OCI-LY7 (cell line): ENCODE measurements around the gene KIRREL3. TPM values are rescaled to one million over a fixed set of nuclear protein-coding genes. Genes with fewer than 3 reads are reported as not detected.
"Not testable (repeated sequence)": the region's sequence is repeated elsewhere in the genome, so short reads cannot be mapped to it uniquely, and the experiment has no call there.

Source experiments
- BruUV-seq: library from RNA; stranded (reverse); fragments of 400-500 nt; replicated peaks from 2 replicates; lab custom pipeline; 2021; lab: Mats Ljungman, UMichigan
- CTCF ChIA-PET: fragments of 300-600 bp; sonication (Branson Sonifier 250); formaldehyde crosslinking; loops from one replicate; lab custom pipeline; 2022; ENCODE audit warnings: antibody characterized with exemption; ENCODE audit not compliant: unreplicated experiment; lab: Charles Lee
- POLR2A ChIA-PET: fragments of 300-600 bp; sonication (Branson Sonifier 250); formaldehyde crosslinking; loops from one replicate; lab custom pipeline; 2022; ENCODE audit warnings: antibody characterized with exemption; lab: Charles Lee
- DNase-seq: peaks from one replicate; pipeline ENCODE4 v3.0.0-alpha.2; 2015; ENCODE audit warnings: low spot score
- H2AFZ ChIP-seq: fragments of 200-600 bp; sonication (generic), shearing (Covaris generic); 2 replicates; pipeline ENCODE4 v1.6.1; 2014; ENCODE audit warnings: mild to moderate bottlenecking, antibody characterized with exemption, low read length, moderate library complexity
- H3K27ac ChIP-seq: fragments of 200-600 bp; sonication (generic); 2 replicates; pipeline ENCODE4 v1.5.1; 2014; ENCODE audit warnings: mixed run types, low read depth, mild to moderate bottlenecking, moderate library complexity, low read length, inconsistent platforms; ENCODE audit not compliant: poor library complexity, severe bottlenecking
- H3K36me3 ChIP-seq: fragments of 200-600 bp; sonication (generic); 2 replicates; pipeline ENCODE4 v1.6.1; 2014; ENCODE audit warnings: mild to moderate bottlenecking, antibody characterized with exemption, low read length, moderate library complexity, mixed read lengths; ENCODE audit not compliant: insufficient read depth
- H3K4me1 ChIP-seq: fragments of 200-600 bp; sonication (generic); 2 replicates; pipeline ENCODE4 v1.5.1; 2014; ENCODE audit warnings: mild to moderate bottlenecking, low read length; ENCODE audit not compliant: insufficient read depth, poor library complexity, severe bottlenecking
- H3K4me2 ChIP-seq: fragments of 200-600 bp; sonication (generic); 2 replicates; pipeline ENCODE4 v1.6.1; 2014; ENCODE audit warnings: mild to moderate bottlenecking, low read length
- H3K4me3 ChIP-seq: fragments of 200-600 bp; sonication (generic); 2 replicates; pipeline ENCODE4 v1.5.1; 2014; ENCODE audit warnings: mild to moderate bottlenecking, low read depth, low read length; ENCODE audit not compliant: poor library complexity, severe bottlenecking
- H3K79me2 ChIP-seq: fragments of 200-600 bp; sonication (generic); 2 replicates; pipeline ENCODE4 v1.6.1; 2016; ENCODE audit warnings: low read depth, mild to moderate bottlenecking, low read length, moderate library complexity, mixed read lengths; ENCODE audit not compliant: insufficient read depth
- H3K9me2 ChIP-seq: fragments of 200-600 bp; sonication (generic); 2 replicates; pipeline ENCODE4 v1.6.1; 2016; ENCODE audit warnings: mild to moderate bottlenecking, low read length, mixed read lengths; ENCODE audit not compliant: insufficient read depth
- H3K9me3 ChIP-seq: fragments of 200-600 bp; sonication (generic); 2 replicates; pipeline ENCODE4 v1.6.1; 2014; ENCODE audit warnings: mild to moderate bottlenecking, mixed run types, low read length, mixed read lengths
- H4K20me1 ChIP-seq: fragments of 200-600 bp; sonication (generic); 2 replicates; pipeline ENCODE4 v1.6.1; 2014; ENCODE audit warnings: mild to moderate bottlenecking, antibody characterized with exemption, low read length, moderate library complexity, mixed read lengths; ENCODE audit not compliant: insufficient read depth
- EZH2phosphoT487 ChIP-seq: fragments of 200-600 bp; sonication (generic); IDR thresholded peaks from 2 replicates; pipeline ENCODE4 v1.6.1; 2018; ENCODE audit warnings: low read depth, borderline replicate concordance, mild to moderate bottlenecking, mixed run types, antibody characterized with exemption, low read length, moderate library complexity, mixed read lengths
- intact Hi-C: fragments of 100-400 bp; cut with micrococcal nuclease; formaldehyde crosslinking; loops from one replicate; pipeline ENCODE4 v1.10.0; 2022; ENCODE audit not compliant: unreplicated experiment
- total RNA-seq, 2 experiments: library from RNA; depleted of rRNA in 1 of 2; stranded (reverse); fragments of >200 nt in 1 of 2; shearing (Covaris generic) in 1 of 2; gene quantifications; 2 replicates each; pipeline ENCODE4 v1.2.3, GENCODE V29; 2014 to 2022
- TF ChIP-seq, protein P1 (sequence below): fragments of 200-600 bp; sonication (generic); conservative IDR thresholded peaks from 2 replicates; pipeline ENCODE4 v1.5.1; 2014; ENCODE audit warnings: mild to moderate bottlenecking, antibody characterized with exemption, low read length, moderate library complexity, mixed read lengths

KIRREL3 gene
- total RNA-seq, 2 experiments from 2014 or later, result not detected

DNA sequence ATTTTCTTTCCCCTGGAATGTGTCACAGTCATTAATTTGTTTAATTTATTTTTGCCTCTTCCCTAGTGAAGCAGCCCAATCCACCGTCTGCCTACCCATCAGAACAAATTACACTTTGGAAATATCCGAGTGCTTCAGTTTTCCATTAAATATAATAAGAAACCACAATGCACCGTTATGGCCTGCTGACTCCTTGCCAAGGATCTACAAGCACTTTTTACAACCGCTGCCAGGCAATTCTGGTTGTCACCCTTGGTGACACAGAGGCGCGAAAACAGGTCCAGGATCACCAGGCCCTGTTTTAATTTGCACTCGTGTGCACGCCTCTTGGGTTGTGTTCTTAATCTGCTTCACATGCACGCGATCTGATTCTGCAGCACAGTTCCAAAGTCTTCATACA, 43.9 kb downstream of the KIRREL3 start:
- ChIA-PET POLR2A (no interaction called here), CTCF (no interaction called here)
- no peak for DNase-seq
- H3K9me2 ChIP-seq, result no peaks in the 10 kb centered on the region
- no peak overlapping the region for H3K27ac ChIP-seq
- intact Hi-C loops, result no loop called here
- H3K4me1 ChIP-seq, result no peaks in the 10 kb centered on the region
- H3K79me2 ChIP-seq, result no peaks in the 10 kb centered on the region
- TF ChIP-seq EZH2phosphoT487, result no peak
- TF ChIP-seq, protein P1, sequence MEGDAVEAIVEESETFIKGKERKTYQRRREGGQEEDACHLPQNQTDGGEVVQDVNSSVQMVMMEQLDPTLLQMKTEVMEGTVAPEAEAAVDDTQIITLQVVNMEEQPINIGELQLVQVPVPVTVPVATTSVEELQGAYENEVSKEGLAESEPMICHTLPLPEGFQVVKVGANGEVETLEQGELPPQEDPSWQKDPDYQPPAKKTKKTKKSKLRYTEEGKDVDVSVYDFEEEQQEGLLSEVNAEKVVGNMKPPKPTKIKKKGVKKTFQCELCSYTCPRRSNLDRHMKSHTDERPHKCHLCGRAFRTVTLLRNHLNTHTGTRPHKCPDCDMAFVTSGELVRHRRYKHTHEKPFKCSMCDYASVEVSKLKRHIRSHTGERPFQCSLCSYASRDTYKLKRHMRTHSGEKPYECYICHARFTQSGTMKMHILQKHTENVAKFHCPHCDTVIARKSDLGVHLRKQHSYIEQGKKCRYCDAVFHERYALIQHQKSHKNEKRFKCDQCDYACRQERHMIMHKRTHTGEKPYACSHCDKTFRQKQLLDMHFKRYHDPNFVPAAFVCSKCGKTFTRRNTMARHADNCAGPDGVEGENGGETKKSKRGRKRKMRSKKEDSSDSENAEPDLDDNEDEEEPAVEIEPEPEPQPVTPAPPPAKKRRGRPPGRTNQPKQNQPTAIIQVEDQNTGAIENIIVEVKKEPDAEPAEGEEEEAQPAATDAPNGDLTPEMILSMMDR, result no peak
- BruUV-seq, result no TSS peak
- H4K20me1 ChIP-seq, result no peaks in the 10 kb centered on the region
- no peak overlapping the region for H3K4me2 ChIP-seq
- no peaks in the 10 kb centered on the region for H3K36me3 ChIP-seq
- H2AFZ ChIP-seq, result no peak overlapping the region
- H3K9me3 ChIP-seq, result no peaks in the 10 kb centered on the region
- H3K4me3 ChIP-seq, result no peak overlapping the region

DNA sequence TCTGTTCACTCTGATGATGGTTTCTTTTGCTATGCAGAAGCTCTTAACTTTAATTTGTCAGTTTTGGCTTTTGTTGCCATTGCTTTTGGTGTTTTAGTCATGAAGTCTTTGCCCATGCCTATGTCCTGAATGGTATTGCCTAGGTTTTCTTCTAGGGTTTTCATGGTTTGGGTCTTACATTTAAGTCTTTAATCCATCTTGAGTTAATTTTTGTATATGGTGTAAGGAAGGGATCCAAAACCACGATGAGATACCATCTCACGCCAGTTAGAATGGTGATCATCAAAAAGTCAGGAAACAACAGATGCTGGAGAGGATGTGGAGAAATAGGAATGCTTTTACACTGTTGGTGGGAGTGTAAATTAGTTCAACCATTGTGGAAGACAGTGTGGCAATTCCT, 48.0 kb downstream of the KIRREL3 start:
- CTCF ChIA-PET, POLR2A ChIA-PET: not testable (repeated sequence)

DNA sequence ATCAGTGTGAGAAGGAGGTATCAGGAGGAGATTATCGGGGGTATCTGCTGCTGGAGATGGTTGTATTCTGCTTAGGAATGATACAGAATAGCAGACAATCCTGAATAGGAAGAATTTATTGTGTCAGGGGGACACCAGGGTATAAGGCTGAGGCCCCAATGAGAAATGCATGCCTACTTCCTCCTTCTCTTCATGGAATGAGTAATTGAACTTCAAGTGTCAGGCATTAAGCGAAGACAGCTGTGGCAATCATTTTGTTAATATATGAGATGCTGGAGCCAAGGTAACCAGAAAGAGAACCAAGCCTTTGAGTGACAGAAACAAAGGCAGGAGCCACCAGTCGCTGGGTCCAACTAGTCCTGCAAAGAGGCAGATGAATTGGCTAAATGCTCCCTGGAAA, 49.1 kb downstream of the KIRREL3 start:
- no TSS peak for BruUV-seq
- no peak for DNase-seq
- H3K79me2 ChIP-seq, result no peaks in the 10 kb centered on the region
- intact Hi-C loops, result no loop called here
- no peaks in the 10 kb centered on the region for H3K9me3 ChIP-seq
- ChIA-PET CTCF (interaction anchor here (0.6 kb wide), 1 partner anchor 21 kb away, joined by 4 read pairs; no protein-coding TSS in a partner anchor), POLR2A (no interaction called here)
- H4K20me1 ChIP-seq, result no peaks in the 10 kb centered on the region; the same call in 1 of the 2 replicates
- TF ChIP-seq, protein P1, result no peak
- TF ChIP-seq EZH2phosphoT487, result no peak
- H2AFZ ChIP-seq, result no peak overlapping the region
- H3K36me3 ChIP-seq, result no peaks in the 10 kb centered on the region
- no peaks in the 10 kb centered on the region for H3K9me2 ChIP-seq
- no peak overlapping the region for H3K27ac ChIP-seq
- H3K4me1 ChIP-seq, result no peaks in the 10 kb centered on the region
- H3K4me3 ChIP-seq, result no peak overlapping the region
- no peak overlapping the region for H3K4me2 ChIP-seq

More for the DNA sequence above, 48.0 kb downstream of the KIRREL3 start:
- H3K79me2 ChIP-seq, H4K20me1 ChIP-seq, H3K9me3 ChIP-seq, DNase-seq, H3K27ac ChIP-seq, H2AFZ ChIP-seq, H3K4me3 ChIP-seq, intact Hi-C loops, H3K36me3 ChIP-seq, H3K4me1 ChIP-seq, BruUV-seq, H3K9me2 ChIP-seq, H3K4me2 ChIP-seq: not testable (repeated sequence)
